Tibial nerve (tissue), 3 donors: ENCODE data around the gene CABYR.

Source experiments
- CTCF ChIP-seq, 5 experiments: fragments of 200-600 bp in 3 of 5; fragments of 450-650 bp in 2 of 5; sonication (generic) in 3 of 5; IDR thresholded peaks; one replicate each; pipeline ENCODE4 v1.5.1; 2016 to 2019; ENCODE audit warnings: antibody characterized with exemption in 5 of 5, mild to moderate bottlenecking in 3 of 5, moderate library complexity in 2 of 5
- POLR2A ChIP-seq, 2 donors: fragments of 450-650 bp; IDR thresholded peaks; one replicate each; pipeline ENCODE4 v1.6.1; 2017; ENCODE audit warnings: antibody characterized with exemption in 2 of 2, mild to moderate bottlenecking in 2 of 2, moderate library complexity in 2 of 2

- TF ChIP-seq POLR2A (IDR thresholded peaks at IDR 0.05), result no peak
- no peak for TF ChIP-seq CTCF (IDR thresholded peaks at IDR 0.05)
These were observed 14.5 kb downstream of the CABYR start for GRCh38 chr18:24153397-24153796.
